Measurements from ENCODE around the gene GSTA1.
"Not testable (repeated sequence)": the region's sequence is repeated elsewhere in the genome, so short reads cannot be mapped to it uniquely, and the experiment has no call there.

Gene GSTA1

DNA sequence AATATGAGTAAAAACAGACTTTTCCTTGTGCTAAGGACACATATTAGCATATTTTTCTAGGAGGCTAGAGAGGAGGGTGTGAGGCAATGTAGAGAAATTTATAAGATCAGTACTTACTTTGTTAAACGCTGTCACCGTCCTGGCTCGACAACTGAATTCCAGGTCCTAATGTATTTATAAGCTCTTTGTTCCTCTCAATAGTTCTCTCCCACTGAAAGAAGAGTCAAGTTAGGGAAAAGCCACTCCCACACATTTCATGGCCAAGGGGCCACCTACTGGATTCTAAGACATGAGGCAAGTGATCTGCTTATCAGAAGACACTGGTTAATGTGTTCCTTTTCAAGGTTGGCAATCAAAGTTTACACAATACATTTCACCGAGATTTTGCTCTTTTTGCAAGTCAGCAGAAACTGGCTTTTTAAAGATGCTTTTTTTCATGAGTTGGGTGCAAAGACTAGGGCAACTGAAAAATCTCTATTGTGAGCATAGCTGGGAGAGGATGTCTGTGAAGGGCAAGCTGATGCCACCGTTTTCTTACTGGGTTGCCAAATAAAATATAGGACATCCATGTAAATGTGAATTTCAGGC lies at the start of gene GSTA1:
GSTA1 (minus strand) TSS at position 149 of the 588 bp plus-strand sequence. CDS start 4,549 bp downstream, outside the sequence.
- DNase-seq (ENCODE audit: low read depth in 3 of 3), result not testable (repeated sequence)

DNA sequence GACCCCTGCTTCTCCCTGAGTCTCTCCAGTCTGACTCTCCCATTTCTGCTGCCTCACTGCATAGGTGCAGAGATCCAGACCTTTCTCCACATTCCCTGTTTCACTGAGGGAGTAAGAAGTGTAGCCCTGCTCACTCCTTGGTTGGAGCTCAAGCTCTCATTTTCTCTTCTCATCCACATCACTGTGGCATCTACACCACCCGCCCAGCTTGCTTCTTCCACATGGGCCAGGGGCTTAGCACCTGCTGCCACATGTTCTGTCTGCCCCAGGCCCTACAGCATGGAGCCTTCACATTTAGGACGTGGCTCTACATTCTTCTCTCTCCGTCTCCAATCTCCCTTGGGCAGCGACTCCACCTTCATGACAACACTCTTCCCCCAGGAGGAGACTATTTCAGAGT lies 45.5 kb upstream of the GSTA1 start:
- no peak for DNase-seq (ENCODE audit: low read depth in 3 of 3)

GRCh38 chr6:52846002-52846401 lies 42.4 kb upstream of the GSTA1 start:
- no peak for DNase-seq (ENCODE audit: low read depth in 3 of 3)

DNA sequence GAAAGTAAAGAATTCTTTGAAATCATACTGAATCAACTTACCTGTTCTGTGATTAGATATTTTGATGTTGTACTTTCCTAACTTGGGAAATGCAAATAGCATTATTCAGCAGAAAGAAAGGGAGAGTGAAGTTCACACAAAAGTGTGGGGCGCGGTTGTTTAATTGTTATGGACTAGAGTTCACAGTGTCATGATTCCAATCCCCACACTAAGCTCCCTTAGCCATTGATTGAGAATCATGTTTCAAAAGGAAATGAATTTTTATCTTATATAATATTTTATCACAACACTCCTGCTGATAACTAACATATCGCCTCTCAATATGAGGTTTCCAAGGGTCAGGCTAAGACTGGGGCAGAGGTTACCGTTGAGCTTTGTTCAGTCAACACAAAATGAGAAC lies 40.0 kb upstream of the GSTA1 start:
- DNase-seq (ENCODE audit: low read depth in 3 of 3), result no peak

GRCh38 chr6:52840763-52841585 lies 37.4 kb upstream of the GSTA1 start, which contains the start of gene GSTA5:
TSS of gene GSTA5 (minus strand) at chr6:52840813.
- no peak for DNase-seq (ENCODE audit: low read depth in 3 of 3)

- DNase-seq (ENCODE audit: low read depth in 3 of 3), result peak; percentile 16 to 48 (median 17)
These were observed 35.8 kb upstream of the GSTA1 start for GRCh38 chr6:52839124-52840055.

DNA sequence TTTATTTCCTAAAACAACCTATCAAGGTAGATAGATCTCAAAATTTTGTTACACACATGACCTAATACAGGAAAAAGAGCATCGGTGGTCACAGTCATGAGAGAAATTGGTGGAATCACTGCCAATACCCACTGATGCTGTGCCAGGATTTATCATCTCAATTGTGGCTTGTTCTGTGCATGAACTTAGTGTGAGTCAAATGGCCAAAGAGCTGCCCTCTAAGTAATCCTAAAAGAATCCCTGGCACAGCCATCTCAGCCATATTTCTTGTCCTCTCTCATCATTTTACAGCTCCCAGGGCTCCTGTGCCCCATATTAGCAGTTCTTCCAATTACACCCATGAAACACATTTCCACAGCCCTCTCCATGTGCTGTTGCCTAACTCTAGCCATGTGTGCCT lies 30.9 kb upstream of the GSTA1 start:
- DNase-seq (ENCODE audit: low read depth in 3 of 3), result no peak

GRCh38 chr6:52830869-52831268 lies 27.3 kb upstream of the GSTA1 start:
- DNase-seq (ENCODE audit: low read depth in 3 of 3), result not testable (repeated sequence)

- DNase-seq (ENCODE audit: low read depth in 3 of 3), result no peak
These were observed 25.6 kb upstream of the GSTA1 start for GRCh38 chr6:52829046-52829817.

- not testable (repeated sequence) for DNase-seq (ENCODE audit: low read depth in 3 of 3)
These were observed 25.0 kb upstream of the GSTA1 start for GRCh38 chr6:52828621-52829020.

GRCh38 chr6:52827073-52827783 lies 23.6 kb upstream of the GSTA1 start:
- DNase-seq (ENCODE audit: low read depth in 3 of 3), result not testable (repeated sequence)

DNA sequence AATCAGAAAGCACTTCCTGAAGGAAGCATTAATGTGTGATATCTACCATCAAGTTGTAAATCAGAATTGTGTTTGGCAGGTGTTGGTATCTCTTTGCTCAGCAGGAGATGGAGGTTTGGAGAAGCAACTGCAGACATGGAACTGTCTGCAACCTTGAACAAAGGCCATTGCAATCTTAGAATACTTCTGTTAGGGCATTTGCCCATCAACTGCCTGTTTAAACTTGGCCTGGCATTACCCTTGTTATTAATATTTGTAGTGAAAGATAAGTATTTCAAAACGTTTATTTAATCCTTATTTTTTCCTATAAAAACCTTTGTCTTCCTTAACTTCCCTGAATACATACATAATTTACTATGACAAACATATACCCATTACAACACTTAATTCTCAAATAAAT lies 22.9 kb upstream of the GSTA1 start:
- DNase-seq (ENCODE audit: low read depth in 3 of 3), result no peak

GRCh38 chr6:52825900-52826459 lies 22.4 kb upstream of the GSTA1 start:
- DNase-seq (ENCODE audit: low read depth in 3 of 3), result not testable (repeated sequence)

DNA sequence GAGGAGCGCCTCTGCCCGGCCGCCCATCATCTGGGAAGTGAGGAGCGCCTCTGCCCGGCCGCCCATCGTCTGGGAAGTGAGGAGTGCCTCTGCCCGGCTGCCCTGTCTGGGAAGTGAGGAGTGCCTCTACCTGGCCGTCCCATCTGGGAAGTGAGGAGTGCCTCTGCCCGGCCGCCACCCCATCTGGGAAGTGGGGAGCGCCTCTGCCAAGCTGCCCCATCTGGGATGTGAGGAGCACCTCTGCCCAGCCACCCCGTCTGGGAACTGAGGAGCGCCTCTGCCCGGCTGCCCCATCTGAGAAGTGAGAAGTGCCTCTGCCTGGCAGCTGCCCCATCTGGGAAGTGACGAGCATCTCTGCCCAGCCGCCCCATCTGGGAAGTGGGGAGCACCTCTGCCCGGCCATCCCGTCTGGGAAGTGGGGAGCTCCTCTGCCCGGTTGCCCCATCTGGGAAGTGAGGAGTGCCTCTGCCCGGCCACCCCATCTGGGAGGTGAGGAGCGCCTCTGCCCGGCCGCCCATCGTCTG lies 21.7 kb upstream of the GSTA1 start:
- DNase-seq (ENCODE audit: low read depth in 3 of 3), result not testable (repeated sequence)

- no peak for DNase-seq (ENCODE audit: low read depth in 3 of 3)
These were observed 18.2 kb upstream of the GSTA1 start for GRCh38 chr6:52821842-52822241.

- no peak for DNase-seq (ENCODE audit: low read depth in 3 of 3)
These were observed 16.6 kb upstream of the GSTA1 start for GRCh38 chr6:52820198-52820597.

- peak; percentile 6 to 29 (median 15) for DNase-seq (ENCODE audit: low read depth in 3 of 3)
These were observed 11.8 kb upstream of the GSTA1 start for GRCh38 chr6:52815167-52816092.

- DNase-seq (ENCODE audit: low read depth in 3 of 3), result not testable (repeated sequence)
These were observed 10.9 kb upstream of the GSTA1 start for GRCh38 chr6:52814545-52814944.

GRCh38 chr6:52809777-52810176 lies 6.2 kb upstream of the GSTA1 start:
- DNase-seq (ENCODE audit: low read depth in 3 of 3), result not testable (repeated sequence)
